ENCODE measurements around the gene IPO4. TPM values are rescaled to one million over a fixed set of nuclear protein-coding genes. Genes with fewer than 3 reads are reported as not detected.

Gene IPO4
- total RNA-seq, 4 donors from 2014 or later = 35.7 to 73.2 (median 55.4) TPM

DNA sequence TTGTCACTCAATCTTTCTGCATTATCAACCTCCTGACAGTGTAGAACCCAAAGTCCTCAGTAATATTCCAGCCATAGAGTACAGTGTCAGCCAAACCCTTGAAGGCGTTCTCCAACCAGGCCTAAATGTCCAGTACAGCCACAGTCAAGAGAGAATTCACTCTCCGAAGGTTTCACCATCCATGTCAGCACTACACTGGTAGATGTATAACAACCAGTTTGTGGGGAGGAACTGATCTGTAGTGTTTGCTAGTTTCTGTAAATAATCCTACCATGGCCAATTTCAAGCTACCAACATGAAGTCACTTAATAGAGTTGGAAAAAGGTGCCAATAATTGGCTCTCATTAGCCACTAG, 27.7 kb upstream of the IPO4 start:
- TF ChIP-seq POLR2A (IDR thresholded peaks at IDR 0.05) = no peak
- TF ChIP-seq, protein P1, sequence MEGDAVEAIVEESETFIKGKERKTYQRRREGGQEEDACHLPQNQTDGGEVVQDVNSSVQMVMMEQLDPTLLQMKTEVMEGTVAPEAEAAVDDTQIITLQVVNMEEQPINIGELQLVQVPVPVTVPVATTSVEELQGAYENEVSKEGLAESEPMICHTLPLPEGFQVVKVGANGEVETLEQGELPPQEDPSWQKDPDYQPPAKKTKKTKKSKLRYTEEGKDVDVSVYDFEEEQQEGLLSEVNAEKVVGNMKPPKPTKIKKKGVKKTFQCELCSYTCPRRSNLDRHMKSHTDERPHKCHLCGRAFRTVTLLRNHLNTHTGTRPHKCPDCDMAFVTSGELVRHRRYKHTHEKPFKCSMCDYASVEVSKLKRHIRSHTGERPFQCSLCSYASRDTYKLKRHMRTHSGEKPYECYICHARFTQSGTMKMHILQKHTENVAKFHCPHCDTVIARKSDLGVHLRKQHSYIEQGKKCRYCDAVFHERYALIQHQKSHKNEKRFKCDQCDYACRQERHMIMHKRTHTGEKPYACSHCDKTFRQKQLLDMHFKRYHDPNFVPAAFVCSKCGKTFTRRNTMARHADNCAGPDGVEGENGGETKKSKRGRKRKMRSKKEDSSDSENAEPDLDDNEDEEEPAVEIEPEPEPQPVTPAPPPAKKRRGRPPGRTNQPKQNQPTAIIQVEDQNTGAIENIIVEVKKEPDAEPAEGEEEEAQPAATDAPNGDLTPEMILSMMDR (IDR thresholded peaks at IDR 0.05 in 4 of 5, conservative IDR thresholded peaks at IDR 0.05 in 1 of 5) = no peak
- Histone ChIP-seq H3K27ac (peak overlapping the region; percentile 83 to 94 (median 91)), H3K27me3 (no peaks in the 10 kb centered on the region), H3K4me3 (peak overlapping the region in 3 of 4 donors; percentile 70 to 87 (median 77)), H3K9me3 (no peaks in the 10 kb centered on the region), H3K4me1 (peaks cover 28 to 29% of the 10 kb centered on the region in 2 donors), H3K36me3 (peaks cover 0 to 17% of the 10 kb centered on the region in 2 donors)
- DNase-seq (no peak), ATAC-seq (no peak)
- intact Hi-C loops (cut with DNase I; ENCODE audit: low total_unique reads) = loop anchor here (1.0 kb wide), 1 partner anchor 26 kb away; the partner anchor contains the start of gene TINF2
- in situ Hi-C loops (cut with MboI; ENCODE audit: low sequenced_read_pairs in 4 of 4) = no loop called here

DNA sequence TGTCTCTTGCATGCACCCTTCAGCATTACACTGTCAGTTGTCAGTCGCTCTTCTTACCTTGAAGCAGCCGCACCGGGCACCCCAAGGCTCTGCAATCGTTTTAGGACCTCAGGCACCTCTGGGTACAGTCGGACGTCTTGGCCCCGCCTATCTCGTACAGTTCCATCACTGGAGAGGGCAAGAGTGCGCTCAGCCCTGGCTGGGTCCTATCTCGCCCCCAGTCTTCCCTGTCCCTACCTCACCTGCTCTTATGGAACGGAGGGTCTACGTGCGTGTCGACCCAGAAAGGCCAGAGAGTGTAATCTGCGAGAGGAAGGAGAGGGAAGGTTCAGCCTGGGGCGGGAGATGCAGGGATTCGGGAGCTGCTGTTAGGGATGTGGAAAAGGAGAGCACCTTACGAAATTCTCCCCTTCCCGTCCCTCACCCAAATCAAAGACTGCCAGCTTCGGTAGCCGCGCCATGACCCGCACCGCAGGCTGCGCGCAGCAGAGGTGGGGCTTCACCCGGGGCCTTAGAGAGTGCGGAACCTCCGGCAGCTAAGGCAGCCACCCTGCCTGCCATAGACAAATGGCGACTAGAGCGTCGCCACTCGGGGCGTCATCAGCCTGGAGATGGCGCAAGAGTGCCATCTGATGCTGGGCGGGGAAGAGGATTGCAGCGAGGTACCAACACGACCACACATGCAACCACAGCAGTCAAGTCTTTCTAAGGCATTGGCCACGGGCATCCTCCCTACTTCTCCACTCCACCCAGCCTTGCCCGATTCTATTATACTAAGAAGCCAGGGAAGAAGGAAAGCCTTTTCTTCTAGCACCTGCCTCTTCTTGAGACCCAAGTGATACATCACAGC, 27.1 kb upstream of the IPO4 start, which contains the start of gene MDP1:
Gene MDP1, minus strand, starts transcription at position 572 of the 850 bp plus-strand sequence. Its CDS starts 111 bp downstream, at position 461.
- peaks cover 28 to 29% of the 10 kb centered on the region in 2 donors for H3K4me1 ChIP-seq
- DNase-seq (peak; percentile 64 to 82), ATAC-seq (peak; percentile 78 to 81)
- intact Hi-C loops (cut with DNase I; ENCODE audit: low total_unique reads) (loop anchor here (1.0 to 2.0 kb wide), 2 partner anchors 21 to 27 kb away; partner anchors contain the start of genes TINF2 and TM9SF1), in situ Hi-C loops (cut with MboI; ENCODE audit: low sequenced_read_pairs in 4 of 4) (no loop called here)
- H3K36me3 ChIP-seq = peaks cover 0 to 23% of the 10 kb centered on the region in 2 donors
- H3K27ac ChIP-seq = peak within 1 kb of the TSS; percentile 83 to 94 (median 91)
- H3K4me3 ChIP-seq = peak within 1 kb of the TSS; percentile 70 to 87 (median 76)
- no peaks in the 10 kb centered on the region for H3K9me3 ChIP-seq
- no peaks in the 10 kb centered on the region for H3K27me3 ChIP-seq
- peak; percentile 68 to 84 for TF ChIP-seq POLR2A (IDR thresholded peaks at IDR 0.05)
- TF ChIP-seq, protein P1 (IDR thresholded peaks at IDR 0.05 in 4 of 5, conservative IDR thresholded peaks at IDR 0.05 in 1 of 5) = peak in 3 of 5 experiments; percentile 30 to 60 (median 45)

DNA sequence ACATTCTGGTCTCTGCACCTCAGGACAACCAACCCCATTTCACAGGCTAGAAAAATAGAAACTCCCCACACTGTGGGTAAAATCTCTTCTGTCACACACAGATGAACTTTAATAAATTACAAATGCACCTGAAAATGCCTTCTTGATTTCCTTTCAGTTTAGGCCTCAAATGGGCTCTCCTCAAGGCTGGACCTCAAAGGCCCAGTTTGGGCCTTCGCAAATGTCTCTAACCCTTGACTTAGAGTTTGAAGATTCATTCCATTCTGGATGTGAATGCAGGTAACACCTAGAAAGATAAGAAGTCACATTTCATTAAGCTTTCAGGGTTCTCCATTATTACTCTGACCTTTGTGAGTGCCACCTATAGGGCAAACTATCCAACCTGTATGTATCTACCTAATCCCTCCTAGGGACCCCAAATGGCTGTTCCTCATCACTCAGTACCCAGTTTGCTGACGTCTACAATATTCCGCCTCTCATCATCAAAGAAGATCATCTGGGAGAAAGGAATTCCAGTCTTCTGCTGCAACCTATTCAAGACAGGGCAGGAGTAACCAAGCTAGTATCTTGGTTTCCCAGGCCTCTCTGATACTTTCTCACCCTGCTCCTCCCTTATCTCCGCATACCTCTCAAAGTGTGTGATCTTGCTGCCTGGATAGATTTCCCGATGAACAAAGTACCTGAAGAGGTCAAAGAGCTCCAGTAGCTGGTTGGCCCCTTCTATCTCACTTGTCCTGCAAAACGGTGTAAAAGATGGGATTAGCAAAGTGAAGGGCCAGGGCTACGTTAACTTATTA, 25.4 kb upstream of the IPO4 start:
- H3K4me3 ChIP-seq = peak overlapping the region; percentile 73 to 93 (median 87)
- peaks cover 28 to 29% of the 10 kb centered on the region in 2 donors for H3K4me1 ChIP-seq
- H3K9me3 ChIP-seq = no peaks in the 10 kb centered on the region
- intact Hi-C loops (cut with DNase I; ENCODE audit: low total_unique reads) = loop anchor here (2.0 kb wide), 1 partner anchor 19 kb away; the partner anchor contains the start of gene TM9SF1
- no peak for TF ChIP-seq POLR2A (IDR thresholded peaks at IDR 0.05)
- TF ChIP-seq, protein P1 (IDR thresholded peaks at IDR 0.05 in 4 of 5, conservative IDR thresholded peaks at IDR 0.05 in 1 of 5) = no peak
- ATAC-seq (no peak), DNase-seq (no peak)
- in situ Hi-C loops (cut with MboI; ENCODE audit: low sequenced_read_pairs in 4 of 4) = no loop called here
- H3K27ac ChIP-seq = peak overlapping the region; percentile 91 to 96 (median 94)
- no peaks in the 10 kb centered on the region for H3K27me3 ChIP-seq
- peaks cover 0 to 40% of the 10 kb centered on the region in 2 donors for H3K36me3 ChIP-seq

DNA sequence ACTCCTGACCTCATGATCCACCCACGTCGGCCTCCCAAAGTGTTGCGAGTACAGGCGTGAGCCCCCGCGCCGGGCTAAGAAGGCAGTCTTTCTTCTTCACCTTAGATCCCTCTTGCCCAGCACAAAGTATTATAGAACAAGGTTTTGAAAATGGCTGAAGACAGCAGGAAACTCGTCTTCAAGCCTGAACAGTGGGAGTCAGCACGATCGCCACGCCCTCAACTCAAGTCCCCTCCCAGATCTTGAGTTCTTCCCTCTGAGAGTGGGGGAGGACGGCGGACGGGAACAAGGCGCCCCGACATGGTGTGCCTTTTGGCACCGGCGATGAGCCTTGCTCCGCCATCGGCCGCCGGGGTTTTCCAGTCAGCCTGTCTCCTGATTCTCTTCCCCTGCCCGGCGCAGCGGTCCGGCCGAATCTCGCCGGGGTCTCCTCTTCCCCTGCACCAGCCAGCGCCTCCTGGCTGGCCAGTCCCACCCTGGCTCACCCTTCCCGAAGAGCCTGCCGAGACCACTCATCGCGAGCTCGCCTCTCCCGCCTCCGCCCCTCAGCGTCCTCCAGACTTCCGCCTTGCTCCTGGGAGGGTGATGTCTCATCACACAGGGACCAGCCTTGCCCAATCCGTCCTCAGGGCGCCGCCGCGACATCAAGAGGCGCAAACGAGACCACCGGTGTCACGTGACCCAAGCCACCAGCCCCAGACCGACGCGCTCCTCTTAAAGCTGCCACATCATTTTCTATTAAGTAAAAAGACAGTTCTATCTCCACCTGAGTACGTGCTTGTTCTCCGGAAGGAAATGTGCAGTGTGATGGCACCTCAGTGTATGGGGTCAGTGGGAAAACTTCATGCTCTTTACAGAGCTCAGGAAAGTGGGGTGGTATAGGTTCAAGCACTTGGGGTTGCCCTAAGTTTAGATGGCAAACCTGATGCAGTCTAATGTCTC, 24.6 kb upstream of the IPO4 start, which contains the start of gene CHMP4A:
Gene CHMP4A, minus strand, starts transcription at position 565 of the 942 bp plus-strand sequence. Its CDS starts 49 bp downstream, at position 516.
- in situ Hi-C loops (cut with MboI; ENCODE audit: low sequenced_read_pairs in 4 of 4) (no loop called here), intact Hi-C loops (cut with DNase I; ENCODE audit: low total_unique reads) (no loop called here)
- Histone ChIP-seq H3K4me3 (peak within 1 kb of the TSS; percentile 73 to 93 (median 87)), H3K4me1 (peaks cover 28 to 29% of the 10 kb centered on the region in 2 donors), H3K9me3 (no peaks in the 10 kb centered on the region), H3K36me3 (peaks cover 5 to 44% of the 10 kb centered on the region in 2 donors), H3K27me3 (no peaks in the 10 kb centered on the region), H3K27ac (peak within 1 kb of the TSS; percentile 91 to 96 (median 94))
- TF ChIP-seq, protein P1 (IDR thresholded peaks at IDR 0.05 in 4 of 5, conservative IDR thresholded peaks at IDR 0.05 in 1 of 5) = peak in 3 of 5 experiments; percentile 11 to 44 (median 38)
- TF ChIP-seq POLR2A (IDR thresholded peaks at IDR 0.05) = peak; percentile 83 to 93
- peak; percentile 89 to 92 for ATAC-seq
- DNase-seq = peak; percentile 93 to 97
